ENCODE measurements around the gene CTNNA2. TPM values are rescaled to one million over a fixed set of nuclear protein-coding genes. Genes with fewer than 3 reads are reported as not detected.

The CTNNA2 gene
- total RNA-seq, 4 donors from 2014 or later = not detected

GRCh38 chr2:79716266-79716665, 203.4 kb downstream of the CTNNA2 start:
- no peak for TF ChIP-seq CTCF (IDR thresholded peaks at IDR 0.05; ENCODE audit: low read depth)

- no peak for TF ChIP-seq CTCF (IDR thresholded peaks at IDR 0.05; ENCODE audit: low read depth)
Observed at GRCh38 chr2:79717364-79718007, 204.6 kb downstream of the CTNNA2 start.

GRCh38 chr2:79721061-79721460, 208.2 kb downstream of the CTNNA2 start:
- no peak for TF ChIP-seq CTCF (IDR thresholded peaks at IDR 0.05; ENCODE audit: low read depth)

- TF ChIP-seq CTCF (IDR thresholded peaks at IDR 0.05; ENCODE audit: low read depth) = no peak
Observed at GRCh38 chr2:79721966-79722365, 209.1 kb downstream of the CTNNA2 start.

- TF ChIP-seq CTCF (IDR thresholded peaks at IDR 0.05; ENCODE audit: low read depth) = no peak
Observed at GRCh38 chr2:79723830-79724229, 211.0 kb downstream of the CTNNA2 start.

GRCh38 chr2:79729532-79729931, 216.7 kb downstream of the CTNNA2 start:
- TF ChIP-seq CTCF (IDR thresholded peaks at IDR 0.05; ENCODE audit: low read depth) = no peak

- TF ChIP-seq CTCF (IDR thresholded peaks at IDR 0.05; ENCODE audit: low read depth) = no peak
Observed at GRCh38 chr2:79734518-79734917, 221.7 kb downstream of the CTNNA2 start.

Data from subcutaneous adipose tissue (tissue), 4 donors.